HG03439 (cell line): ENCODE results near the gene ARFGAP3.

Experiments used
- ATAC-seq: cut with Tn5 transposase; IDR thresholded peaks from one replicate; pipeline ENCODE4 v1.9.1; 2021; ENCODE audit warnings: mild to moderate bottlenecking, moderate library complexity; ENCODE audit not compliant: unreplicated experiment

The ARFGAP3 gene

DNA sequence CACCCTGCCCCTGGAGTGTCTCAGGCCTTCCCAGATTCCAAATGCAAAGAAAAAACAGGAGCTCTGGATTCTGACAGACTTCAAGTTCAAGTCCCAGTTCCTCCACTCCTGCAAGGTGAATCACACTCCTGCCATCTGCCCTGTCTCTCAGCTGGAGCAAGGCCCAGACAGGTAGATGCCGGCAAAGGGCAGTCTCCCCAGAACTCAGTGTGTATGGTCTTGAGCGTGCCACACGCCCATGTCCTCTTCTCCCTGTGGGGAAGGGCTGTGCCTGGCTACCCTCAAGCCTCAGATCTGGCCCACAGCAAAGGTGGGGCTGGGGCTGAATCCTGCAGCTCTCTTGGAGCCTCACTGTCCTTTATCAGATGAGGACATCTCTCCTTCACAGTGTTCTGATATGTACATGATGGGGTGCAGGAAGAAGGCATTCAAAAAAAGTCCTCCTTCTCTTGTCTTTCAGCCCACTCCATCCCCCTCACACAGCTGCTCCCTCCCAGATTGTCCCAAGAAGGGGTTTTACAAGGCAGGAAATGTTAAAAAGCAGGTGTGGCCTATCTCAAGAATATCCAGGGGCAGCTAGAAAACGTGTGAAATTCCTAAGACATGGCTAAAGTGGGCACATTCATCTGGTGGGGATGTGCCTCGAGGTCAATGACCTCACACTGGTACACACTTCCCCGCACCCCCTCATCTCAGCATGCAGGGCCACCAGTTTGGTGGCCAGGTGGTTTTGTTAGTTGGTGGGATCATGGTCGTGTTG is 27.7 kb upstream of the ARFGAP3 start:
- no peak for ATAC-seq

- ATAC-seq, result no peak
These were observed 26.9 kb upstream of the ARFGAP3 start for GRCh38 chr22:42883970-42884369.

DNA sequence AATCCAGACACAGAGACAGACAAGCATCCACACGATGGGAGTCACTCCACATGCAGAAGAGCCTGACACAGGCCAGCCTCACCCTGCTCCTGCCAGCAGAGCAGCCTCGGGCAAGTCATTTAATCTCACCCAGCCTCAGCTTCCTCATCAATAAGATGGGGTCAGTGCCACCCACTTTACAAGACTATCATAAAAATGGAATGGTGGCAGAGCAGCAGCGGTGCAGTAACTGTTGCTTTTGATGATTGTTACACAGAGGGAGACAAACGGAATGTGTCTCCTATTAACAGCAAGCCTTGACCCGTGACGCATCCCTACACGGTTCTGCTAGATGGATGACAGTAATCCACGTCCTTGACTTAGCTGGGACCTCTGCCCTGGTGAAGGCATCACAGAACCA is 26.0 kb upstream of the ARFGAP3 start:
- no peak for ATAC-seq

- no peak for ATAC-seq
These were observed 25.0 kb upstream of the ARFGAP3 start for GRCh38 chr22:42881982-42882656.

- no peak for ATAC-seq
These were observed 24.2 kb upstream of the ARFGAP3 start for GRCh38 chr22:42881298-42881697.

GRCh38 chr22:42880815-42881214 is 23.7 kb upstream of the ARFGAP3 start:
- no peak for ATAC-seq

- ATAC-seq, result no peak
These were observed 22.4 kb upstream of the ARFGAP3 start for GRCh38 chr22:42879371-42880021.

GRCh38 chr22:42878561-42879305 is 21.7 kb upstream of the ARFGAP3 start:
- no peak for ATAC-seq

DNA sequence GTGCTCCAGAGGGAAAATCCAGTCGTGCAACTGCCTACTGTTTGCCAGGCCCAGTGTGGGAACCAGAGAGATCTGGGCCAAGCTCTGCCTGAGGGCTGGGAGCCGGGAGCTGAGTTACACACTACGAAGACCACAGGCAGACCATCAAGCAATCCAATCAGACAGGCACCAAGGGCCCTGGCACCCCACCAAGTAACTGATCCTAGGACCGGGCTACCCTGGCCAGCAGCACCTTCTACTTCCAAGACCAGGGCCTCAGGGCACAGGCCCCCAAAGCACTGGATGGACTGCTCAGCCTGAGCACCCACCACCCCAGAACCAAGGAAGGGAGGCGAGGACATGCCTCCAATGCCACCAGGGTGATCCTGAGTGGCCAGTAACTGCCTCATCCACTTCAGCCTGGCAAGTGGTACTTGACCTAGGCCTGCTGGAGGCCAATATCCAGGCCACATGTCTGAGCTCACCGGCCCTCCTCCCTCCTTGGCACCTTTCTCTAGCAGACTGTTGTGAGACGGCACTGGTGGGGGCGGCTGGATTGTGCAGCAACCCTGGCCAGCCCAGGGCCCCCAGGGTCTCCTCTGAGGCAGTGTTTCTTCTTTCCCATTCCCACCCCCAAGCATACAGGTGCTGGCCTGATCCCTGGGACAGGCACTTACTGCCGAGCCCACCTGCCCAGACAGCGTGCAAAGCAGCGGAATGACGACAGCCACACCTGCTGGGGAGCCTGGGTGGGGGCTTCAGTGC is 20.7 kb upstream of the ARFGAP3 start:
- ATAC-seq, result no peak

DNA sequence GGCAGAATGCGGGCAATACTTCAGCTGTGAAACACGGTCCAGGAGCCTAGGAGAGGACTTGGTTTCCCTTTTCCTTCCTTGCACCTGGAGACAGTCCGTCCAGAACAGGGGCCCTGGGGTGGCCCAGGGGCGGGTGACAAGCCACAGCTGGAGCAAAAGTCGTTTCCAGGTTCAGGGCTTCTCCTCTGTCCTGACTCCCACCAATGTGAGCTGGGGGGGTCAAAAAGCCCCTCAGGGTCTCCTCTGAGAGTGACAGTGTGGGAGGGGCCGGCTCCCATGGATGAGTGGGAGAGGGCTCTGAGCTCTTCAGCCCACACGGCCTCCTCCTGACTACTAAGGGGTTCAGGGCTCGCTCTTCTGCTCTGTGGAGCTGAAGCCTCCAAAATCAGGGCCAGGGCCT is 20.1 kb upstream of the ARFGAP3 start:
- no peak for ATAC-seq

GRCh38 chr22:42876041-42876440 is 19.0 kb upstream of the ARFGAP3 start:
- ATAC-seq, result no peak

GRCh38 chr22:42874010-42874409 is 16.9 kb upstream of the ARFGAP3 start:
- no peak for ATAC-seq

- no peak for ATAC-seq
These were observed 16.3 kb upstream of the ARFGAP3 start for GRCh38 chr22:42873356-42873755.

DNA sequence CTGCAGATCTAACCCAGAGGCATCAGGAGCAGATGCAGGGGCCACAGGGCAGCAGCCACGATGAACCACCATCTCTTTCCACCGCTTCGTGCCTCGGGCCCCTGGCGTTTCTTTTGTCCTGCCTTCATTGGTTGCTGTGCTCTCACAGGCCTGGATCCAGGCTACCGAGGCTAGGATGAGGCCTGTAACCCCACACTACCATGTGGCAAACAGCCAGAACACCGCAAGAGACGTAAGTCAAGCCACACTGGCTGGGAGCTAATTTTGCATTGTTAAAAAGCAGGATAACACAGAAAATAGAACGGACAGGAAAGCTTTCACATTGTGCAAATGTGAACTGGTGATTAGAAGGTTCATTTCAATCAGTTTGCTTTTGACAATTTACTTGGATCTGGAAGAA is 15.7 kb upstream of the ARFGAP3 start:
- ATAC-seq, result no peak

DNA sequence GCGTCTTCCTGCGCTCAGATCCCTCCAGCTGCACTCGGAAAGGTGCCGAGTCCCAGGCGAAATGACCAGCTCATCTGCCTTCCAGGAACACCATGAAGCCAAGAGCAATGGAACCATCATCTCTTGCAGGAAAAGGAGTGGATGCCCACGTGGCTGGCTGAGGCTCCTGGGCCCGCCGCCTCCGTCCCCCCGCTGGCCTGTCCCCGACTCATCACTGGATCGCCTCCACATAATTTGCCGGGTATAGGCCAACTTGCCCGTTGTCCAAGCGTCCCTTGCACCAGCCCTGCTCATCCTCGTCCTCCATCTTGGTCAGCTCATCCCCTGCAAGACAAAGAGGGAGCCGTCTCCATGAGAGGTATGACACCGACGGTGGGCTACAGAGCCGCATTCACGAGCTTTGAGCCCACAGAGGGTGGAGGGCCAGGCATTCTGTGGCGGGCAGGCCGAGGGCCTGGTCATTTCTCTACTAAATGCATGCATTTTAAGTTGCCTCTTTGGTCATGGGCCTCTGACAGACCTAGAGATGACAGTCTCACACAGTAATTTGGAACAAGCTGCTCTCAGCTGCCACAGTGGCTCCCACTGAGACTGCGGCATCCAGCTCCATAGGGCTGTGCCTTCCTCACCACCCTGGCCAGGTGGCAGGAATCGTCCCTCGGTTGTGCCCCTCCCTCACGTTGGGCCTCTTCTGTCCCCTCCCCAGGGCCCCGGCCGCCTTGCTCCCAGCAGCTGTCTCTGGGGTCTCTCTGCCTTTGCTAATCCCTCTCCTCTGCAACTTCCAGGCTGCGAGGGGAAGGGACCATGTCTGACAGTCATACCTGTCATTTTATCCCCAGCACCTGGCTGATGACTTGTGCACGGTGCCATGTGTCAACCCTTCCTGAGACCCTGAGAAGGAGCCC is 14.3 kb upstream of the ARFGAP3 start:
- ATAC-seq, result no peak

DNA sequence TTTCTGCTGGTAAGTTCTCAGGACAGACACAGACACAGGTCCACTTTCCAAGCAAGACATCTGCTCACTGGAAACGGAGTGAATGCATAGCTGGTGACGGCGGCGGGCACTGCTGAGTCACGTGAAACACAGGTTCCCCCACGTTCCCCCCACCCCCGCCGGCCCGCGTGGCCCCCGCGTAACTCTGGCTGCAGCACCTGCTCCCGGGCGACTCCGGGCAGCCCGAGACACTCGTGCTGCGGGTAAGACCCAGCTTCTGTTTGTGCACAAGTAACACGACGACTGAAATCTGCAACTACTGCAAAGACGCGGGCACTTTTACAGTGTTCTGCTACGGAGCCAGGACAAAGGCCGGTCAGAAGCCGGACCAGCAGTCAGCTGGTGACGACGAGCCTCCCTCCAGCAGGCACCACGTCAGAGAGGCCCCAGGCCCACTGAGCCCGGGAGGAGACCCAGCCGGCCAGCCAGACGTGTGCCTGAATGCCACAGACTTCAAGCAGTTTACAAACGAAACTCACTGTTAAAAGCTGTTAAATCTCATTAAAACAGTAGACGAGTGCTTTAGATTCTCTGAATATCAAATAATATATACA is 12.9 kb upstream of the ARFGAP3 start:
- ATAC-seq, result no peak

GRCh38 chr22:42869463-42869862 is 12.4 kb upstream of the ARFGAP3 start:
- no peak for ATAC-seq

GRCh38 chr22:42868751-42869251 is 11.7 kb upstream of the ARFGAP3 start:
- no peak for ATAC-seq

DNA sequence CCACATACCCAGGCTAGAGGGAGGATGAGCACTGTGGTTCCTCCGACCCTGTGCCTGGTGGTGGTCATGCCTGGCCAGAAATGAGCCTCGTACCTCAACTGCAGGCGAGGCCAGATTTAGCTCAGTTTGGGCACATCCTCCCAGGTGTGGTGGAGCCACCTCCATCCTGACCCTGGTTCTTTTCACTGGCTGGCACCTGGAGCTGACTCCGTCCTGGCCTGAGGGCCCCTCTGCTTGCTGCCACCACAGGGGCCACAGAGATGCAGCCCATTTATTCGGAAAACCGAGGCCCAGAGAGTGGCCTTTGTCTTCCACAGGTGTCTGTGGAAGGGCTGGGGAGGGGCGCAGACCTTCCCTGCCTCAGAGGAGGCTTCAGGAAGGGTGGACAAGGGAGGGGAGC is 9.0 kb upstream of the ARFGAP3 start:
- no peak for ATAC-seq
